ENCODE data around the gene TCAIM.
"Not testable (repeated sequence)": the region's sequence is repeated elsewhere in the genome, so short reads cannot be mapped to it uniquely, and the experiment has no call there.

The TCAIM gene

DNA sequence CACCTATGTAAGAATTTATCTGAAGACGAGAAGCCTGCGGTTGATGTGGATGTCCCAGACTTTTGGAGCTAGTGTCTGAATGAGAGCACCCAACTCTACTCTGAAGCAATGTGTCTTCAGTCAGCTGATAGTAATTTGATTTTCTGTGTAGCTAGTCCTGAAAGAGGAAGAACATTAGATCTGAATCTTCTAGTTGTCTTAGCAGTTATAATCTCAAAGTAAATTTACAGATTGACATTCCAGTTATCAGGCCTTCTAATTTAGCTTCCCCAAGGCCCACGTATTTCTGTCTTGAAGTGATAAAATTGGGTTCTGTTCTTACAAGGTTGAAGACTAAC is 1.5 kb downstream of the TCAIM start:
- intact Hi-C loops (cut with DNase I): no loop called here
- DNase-seq: no peak

DNA sequence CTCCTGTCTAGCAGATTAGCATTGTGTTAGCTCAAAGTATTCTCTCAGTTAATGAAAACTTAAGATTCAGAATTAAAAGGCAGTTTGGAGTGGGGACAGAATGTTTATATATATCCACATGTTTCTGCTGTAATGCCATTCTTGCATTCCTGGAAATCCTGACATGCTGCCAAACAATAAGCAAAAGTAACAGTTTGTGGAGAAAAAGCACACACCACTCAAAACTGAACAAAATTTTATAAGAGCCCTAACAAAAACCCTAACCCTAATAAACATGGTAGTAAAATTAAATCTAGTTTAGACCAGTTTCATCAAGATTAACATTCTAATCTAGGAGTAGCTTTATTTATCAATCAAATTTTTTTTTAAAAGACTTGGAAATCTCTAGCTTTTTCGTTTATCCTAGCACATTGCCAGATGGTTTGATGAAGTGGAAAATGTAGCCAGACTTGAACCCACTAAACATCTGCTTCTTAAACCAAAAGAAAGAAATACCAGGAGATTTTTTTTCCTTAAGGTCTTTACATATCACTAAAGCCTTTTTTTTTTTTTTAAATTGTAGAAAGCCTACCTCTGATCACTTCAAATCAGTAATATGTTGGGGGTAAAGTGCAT is 3.7 kb downstream of the TCAIM start:
- intact Hi-C loops (cut with DNase I): no loop called here
- no peak for DNase-seq

DNA sequence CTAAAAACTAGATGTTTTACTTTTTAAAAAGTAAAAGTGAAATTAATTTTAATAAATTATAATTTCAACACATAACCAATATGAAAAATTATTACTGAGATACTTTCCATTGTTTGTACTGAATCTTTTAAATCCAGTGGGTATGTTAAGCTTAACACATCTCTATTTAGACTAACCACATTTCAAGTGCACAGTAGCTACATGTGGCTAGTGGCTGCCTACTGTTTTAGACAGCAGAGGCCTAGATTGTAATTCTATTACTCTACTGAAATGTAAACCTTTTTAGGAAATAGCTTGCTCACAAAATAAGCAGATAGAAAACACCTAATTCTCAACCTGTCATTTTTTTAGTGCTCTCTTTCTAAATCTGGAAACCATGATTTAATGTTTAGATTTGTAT is 4.9 kb downstream of the TCAIM start:
- DNase-seq: no peak
- intact Hi-C loops (cut with DNase I): no loop called here

DNA sequence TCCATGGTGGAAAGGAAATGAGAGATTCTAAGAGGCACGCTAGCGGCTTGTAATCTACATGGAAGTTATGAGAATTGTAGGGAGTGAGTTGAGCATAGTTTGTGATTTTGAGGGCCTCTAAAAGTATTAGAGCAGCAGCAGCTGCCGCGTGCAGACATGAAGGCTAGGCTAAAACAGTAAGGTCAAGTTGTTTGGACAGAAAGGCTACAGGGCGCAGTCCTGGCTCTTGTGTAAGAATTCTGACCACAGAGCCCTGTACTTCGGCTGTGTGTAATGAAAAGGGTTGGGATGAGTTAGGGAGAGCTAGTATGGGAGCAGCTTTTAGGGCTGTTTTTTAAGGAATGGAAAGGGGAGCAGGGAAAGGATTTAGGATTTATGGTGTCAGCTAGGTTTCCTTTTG is 8.0 kb downstream of the TCAIM start:
- DNase-seq; intact Hi-C loops (cut with DNase I): not testable (repeated sequence)

DNA sequence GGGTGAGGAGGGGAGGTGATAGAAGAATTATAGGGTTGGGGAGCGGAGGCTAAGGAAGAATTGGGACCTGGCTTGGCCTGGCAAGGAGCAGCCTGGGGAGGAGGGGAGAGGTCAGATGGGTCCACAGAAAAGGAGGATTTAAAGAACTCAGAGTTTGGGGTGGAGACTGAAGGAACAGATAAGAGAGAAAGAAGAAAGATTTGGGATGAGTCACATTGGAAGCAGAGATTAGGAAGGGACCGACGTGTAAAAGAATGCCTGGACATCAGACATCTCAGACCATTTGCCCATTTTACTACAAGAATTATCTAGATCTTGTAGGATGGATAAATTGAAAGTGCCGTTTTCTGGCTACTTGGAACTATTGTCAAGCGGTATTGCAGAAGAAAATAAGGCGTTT is 10.4 kb downstream of the TCAIM start:
- no peak for DNase-seq
- intact Hi-C loops (cut with DNase I): no loop called here

- no peak for DNase-seq
- intact Hi-C loops (cut with DNase I): no loop called here
These were observed 14.9 kb downstream of the TCAIM start for GRCh38 chr3:44353355-44353924.

DNA sequence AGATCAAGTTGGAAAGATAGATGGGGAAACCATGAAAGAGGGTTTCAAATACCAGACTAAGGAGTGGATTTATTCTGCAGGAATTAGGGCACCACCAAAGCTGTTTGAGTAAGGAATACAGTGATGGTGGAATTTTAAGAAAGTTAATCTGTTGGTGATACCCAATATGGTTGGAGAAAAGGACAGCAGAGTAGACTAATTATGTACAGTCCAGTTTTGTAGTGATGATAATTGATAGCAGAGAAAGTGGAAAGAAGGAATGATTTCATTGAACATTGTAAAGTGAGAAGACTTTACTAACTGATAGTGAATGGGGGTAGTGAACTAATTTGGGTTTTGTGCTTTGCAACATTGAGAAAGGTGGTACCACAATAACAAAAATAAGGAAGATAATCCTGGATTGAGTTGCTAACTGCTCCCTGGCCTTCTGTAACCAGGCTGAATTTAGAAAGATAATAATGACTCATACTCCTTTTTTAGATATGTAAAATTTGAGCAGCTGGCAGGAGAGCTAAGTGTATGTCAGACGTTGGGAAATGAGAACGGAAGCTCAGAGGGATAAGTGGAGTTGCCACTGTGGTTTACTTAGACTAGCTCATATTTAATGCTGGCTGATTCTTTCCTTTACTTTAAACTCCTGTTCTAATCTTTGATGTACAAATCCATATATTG is 16.9 kb downstream of the TCAIM start:
- intact Hi-C loops (cut with DNase I): no loop called here
- peak in 14 of 42 donors; percentile 4 to 67 (median 26) for DNase-seq

DNA sequence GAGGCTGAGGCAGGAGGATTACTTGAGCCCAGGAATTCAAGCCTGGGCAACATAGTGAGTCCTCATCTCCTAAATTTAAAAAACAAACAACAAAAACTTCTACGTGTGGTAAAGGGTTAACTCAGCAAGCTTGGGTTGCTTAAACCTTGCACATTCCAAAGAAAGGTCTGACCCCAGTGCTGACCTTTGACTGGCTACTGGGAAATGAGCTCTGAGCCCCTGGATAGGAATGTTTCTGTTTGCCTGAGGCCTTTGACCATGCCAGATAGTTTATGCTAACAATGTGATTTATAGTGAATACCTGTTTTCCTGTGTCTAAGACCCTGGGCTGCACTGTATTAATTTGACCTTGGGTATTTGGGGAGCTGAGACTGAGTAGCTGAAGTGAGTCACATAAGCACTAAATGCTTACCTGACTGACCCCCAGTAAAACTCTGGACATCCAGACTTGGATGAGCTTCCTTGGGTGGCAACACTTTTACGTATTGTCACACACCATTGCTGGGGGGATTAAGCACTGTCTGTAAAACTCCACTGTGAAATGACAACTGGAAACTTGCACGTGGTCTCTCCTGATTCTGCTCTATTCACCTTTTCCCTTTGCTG is 20.7 kb downstream of the TCAIM start:
- DNase-seq: no peak
- intact Hi-C loops (cut with DNase I): no loop called here

- no peak for DNase-seq
- intact Hi-C loops (cut with DNase I): no loop called here
These were observed 25.0 kb downstream of the TCAIM start for GRCh38 chr3:44363591-44363990.

- intact Hi-C loops (cut with DNase I): no loop called here
These were observed 27.4 kb downstream of the TCAIM start for GRCh38 chr3:44365952-44366351.

DNA sequence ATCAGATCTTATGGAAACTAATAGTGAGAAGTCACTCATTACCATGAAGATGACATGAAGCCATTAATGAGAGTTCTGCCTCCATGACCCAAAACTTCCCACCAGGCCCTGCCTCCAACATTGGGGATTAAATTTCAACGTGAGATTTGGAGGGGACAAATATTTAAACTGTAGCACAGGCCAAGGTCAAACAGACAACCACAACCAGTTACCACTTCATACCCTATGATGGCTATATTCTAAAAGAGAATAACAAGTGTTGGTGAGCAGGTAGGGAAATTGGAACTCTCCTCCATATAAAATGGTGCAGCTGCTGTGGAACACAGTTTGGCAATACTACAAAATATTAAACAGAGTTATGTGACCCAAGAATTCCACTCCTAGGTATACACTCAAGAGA is 36.9 kb downstream of the TCAIM start:
- intact Hi-C loops (cut with DNase I): no loop called here
- no peak for DNase-seq

More at GRCh38 chr3:44365952-44366351, 27.4 kb downstream of the TCAIM start:
- DNase-seq: no peak

- intact Hi-C loops (cut with DNase I): no loop called here
- DNase-seq: no peak
These were observed 48.8 kb downstream of the TCAIM start for GRCh38 chr3:44387404-44387803.

DNA sequence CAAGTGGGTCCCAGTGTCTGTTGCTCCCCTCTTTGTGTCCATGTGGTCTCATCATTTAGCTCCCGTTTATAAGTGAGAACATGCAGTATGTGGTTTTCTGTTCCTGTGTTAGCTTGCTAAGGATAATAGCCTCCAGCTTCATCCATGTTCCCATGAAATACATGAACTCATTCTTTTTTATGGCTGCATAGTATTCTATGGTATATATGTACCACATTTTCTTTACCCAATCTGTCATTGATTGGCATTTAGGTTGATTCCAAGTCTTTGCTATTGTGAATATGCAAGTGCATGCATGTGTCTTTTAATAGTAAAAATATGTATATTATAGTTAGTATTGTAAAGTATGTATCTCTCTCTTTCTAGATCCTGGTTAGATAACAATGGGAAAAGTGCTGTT is 53.9 kb downstream of the TCAIM start:
- intact Hi-C loops (cut with DNase I): no loop called here
- DNase-seq: no peak

DNA sequence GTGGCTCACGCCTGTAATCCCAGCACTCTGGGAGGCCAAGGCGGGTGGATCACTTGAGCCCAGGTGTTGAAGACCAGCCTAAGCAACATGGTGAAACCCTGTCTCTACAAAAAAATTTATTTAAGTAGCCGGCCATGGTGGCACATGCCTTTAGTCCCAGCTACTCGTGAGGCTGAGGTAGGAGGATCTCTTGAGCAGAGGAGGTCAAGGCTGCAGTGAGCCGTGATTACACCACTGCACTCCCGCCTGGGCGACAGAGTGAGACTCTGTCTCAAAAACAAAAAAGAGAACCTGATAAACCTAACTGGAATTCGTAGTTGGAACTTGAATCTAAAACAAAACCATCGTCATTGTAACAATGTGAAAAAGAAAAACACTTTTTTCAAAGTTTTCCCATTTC is 57.1 kb downstream of the TCAIM start:
- intact Hi-C loops (cut with DNase I): no loop called here
- DNase-seq: no peak

DNA sequence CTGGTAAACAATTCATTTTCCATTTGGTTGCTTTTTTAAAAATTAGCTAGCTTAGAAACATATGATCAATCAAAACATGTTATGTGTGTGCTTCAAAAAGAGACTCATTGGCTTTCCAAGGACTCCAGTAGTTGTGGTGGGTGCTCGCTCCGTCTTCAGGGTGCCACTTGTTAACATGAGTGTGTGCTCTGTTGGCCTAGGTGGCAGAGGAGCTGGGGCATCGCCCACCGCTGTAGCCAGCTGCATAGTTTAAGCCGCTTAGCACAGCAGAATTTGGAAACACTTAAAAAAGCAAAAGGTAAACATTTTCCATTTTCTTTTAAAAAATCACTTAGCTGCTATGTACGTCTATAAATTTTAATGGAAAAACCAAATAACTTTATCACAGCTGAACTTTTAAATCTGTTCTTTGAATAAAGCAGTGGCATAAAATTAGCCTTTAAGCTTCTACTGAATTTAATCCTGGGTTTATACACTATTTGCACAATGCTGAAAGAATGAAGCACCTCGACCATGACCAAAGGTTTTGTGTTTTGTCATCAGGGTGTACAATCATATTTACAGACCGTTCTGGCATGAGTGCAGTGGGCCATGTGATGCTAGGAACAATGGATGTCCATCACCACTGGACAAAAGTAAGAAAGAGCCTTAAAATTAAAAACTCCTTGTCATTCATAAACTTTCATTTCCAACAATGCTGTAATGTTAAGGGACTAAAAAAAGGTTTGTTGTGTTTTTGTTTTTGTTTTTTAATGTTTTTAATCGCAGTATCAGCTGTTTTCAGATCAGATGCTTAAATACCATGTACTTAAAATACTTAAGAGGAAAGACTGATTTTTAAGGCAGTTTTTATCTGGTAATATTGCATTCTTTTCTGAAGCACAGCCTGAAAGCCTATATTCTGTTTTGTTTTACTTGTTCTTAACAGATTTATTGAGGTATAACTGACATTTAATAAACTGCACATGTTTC is 57.9 kb downstream of the TCAIM start:
- no peak for DNase-seq
- intact Hi-C loops (cut with DNase I): no loop called here

DNA sequence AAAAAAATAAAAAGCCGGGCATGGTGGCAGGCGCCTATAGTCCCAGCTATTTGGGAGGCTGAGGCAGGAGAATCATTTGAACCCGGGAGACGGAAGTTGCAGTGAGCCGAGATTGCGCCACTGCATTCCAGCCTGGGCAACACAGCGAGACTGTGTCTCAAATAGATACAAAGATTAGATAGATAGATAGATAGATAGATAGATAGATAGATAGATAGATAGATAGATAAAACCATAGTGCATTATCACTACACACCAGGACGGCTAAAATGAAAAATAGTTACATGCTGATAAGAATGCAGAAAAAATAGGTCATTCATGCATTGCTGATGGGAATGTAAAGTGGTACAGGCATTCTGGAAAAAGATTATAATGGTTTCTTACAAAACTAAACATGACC is 59.7 kb downstream of the TCAIM start:
- intact Hi-C loops (cut with DNase I); DNase-seq: not testable (repeated sequence)

- DNase-seq: no peak
- intact Hi-C loops (cut with DNase I): no loop called here
These were observed 60.3 kb downstream of the TCAIM start for GRCh38 chr3:44398853-44399252.

GRCh38 chr3:44400771-44401170 is 62.2 kb downstream of the TCAIM start:
- intact Hi-C loops (cut with DNase I): no loop called here
- no peak for DNase-seq

DNA sequence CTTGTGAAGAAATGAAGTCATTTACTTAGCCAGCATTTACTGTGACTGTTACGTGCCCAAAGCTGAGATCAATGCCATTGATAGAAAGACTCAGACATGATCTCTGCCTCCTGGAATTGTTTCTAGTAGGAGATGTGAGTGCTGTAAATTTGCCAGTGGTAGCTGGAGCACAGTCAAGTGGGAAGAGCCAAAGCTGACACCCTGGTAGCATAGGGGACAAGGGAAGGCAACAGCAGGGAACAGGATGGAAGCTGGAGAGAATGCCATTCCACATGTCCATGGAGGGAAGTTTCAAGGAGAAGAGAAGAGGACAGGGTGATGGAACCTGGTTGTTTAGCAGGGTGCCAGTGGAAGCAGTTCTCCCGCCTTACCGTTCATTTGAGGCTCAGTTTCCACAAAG is 64.0 kb downstream of the TCAIM start:
- intact Hi-C loops (cut with DNase I): no loop called here
- no peak for DNase-seq
